WTC11 (cell line): Measurements from ENCODE around the gene KLHDC4.

Source experiments
- ELF4 ChIP-seq: sonication (generic); formaldehyde crosslinking; IDR thresholded peaks from 2 replicates; pipeline ENCODE4 v1.8.1; 2022; ENCODE audit warnings: low read depth, mild to moderate bottlenecking, moderate library complexity, missing genetic modification reagents
- ZNF263 ChIP-seq: sonication (generic); formaldehyde crosslinking; IDR thresholded peaks from 2 replicates; pipeline ENCODE4 v1.8.1; 2022; ENCODE audit warnings: low read depth, mild to moderate bottlenecking, moderate library complexity, missing genetic modification reagents
- TF ChIP-seq, protein P1 (sequence below): sonication (generic); formaldehyde crosslinking; IDR thresholded peaks from 2 replicates; pipeline ENCODE4 v1.8.1; 2023; ENCODE audit warnings: mild to moderate bottlenecking, missing genetic modification reagents, moderate library complexity
- TF ChIP-seq, protein P2 (sequence below): fragments of 200-600 bp; IDR thresholded peaks from 2 replicates; pipeline ENCODE4 v1.8.0; 2022; ENCODE audit warnings: antibody characterized with exemption

DNA sequence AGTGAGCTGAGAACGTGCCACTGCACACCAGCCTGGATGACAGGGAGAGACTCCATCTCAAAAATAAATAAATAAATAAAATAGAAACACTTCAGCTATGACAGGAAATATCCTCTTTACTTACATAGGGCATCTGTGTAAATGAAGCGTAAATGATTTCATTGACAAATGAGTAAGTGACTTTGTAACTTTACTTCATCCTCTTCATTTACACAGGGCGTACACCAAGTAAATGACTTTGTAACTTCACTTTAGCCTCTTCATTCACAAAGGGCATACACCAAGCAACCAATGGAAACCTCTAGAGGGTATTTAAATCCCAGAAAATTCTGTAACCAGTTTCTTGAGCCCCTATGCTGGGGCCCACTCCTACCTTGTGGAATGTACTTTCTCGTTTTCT, 16.2 kb upstream of the KLHDC4 start:
- TF ChIP-seq, protein P1, sequence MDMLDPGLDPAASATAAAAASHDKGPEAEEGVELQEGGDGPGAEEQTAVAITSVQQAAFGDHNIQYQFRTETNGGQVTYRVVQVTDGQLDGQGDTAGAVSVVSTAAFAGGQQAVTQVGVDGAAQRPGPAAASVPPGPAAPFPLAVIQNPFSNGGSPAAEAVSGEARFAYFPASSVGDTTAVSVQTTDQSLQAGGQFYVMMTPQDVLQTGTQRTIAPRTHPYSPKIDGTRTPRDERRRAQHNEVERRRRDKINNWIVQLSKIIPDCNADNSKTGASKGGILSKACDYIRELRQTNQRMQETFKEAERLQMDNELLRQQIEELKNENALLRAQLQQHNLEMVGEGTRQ (CRISPR knock-in tag), result no peak
- TF ChIP-seq, protein P2, sequence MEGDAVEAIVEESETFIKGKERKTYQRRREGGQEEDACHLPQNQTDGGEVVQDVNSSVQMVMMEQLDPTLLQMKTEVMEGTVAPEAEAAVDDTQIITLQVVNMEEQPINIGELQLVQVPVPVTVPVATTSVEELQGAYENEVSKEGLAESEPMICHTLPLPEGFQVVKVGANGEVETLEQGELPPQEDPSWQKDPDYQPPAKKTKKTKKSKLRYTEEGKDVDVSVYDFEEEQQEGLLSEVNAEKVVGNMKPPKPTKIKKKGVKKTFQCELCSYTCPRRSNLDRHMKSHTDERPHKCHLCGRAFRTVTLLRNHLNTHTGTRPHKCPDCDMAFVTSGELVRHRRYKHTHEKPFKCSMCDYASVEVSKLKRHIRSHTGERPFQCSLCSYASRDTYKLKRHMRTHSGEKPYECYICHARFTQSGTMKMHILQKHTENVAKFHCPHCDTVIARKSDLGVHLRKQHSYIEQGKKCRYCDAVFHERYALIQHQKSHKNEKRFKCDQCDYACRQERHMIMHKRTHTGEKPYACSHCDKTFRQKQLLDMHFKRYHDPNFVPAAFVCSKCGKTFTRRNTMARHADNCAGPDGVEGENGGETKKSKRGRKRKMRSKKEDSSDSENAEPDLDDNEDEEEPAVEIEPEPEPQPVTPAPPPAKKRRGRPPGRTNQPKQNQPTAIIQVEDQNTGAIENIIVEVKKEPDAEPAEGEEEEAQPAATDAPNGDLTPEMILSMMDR, result no peak
- TF ChIP-seq ZNF263 (CRISPR knock-in tag) (no peak), ELF4 (CRISPR knock-in tag) (no peak)
